Activated naive CD4-positive, alpha-beta T cell treated with anti-CD3 and anti-CD28 coated beads, Interleukin-2, amount 50 U/mL, for 72 hours (primary cell): ENCODE results near the gene CABP7. TPM values are rescaled to one million over a fixed set of nuclear protein-coding genes. Genes with fewer than 3 reads are reported as not detected.

ENCODE experiments used
- ATAC-seq, 2 donors: fragments of 150-1000 bp; cut with Tn5 transposase; 2 replicates each; pipeline ENCODE4 v1.10.0; 2021; ENCODE audit warnings: mild to moderate bottlenecking in 2 of 2, moderate library complexity in 2 of 2
- DNase-seq, 2 donors: peaks; one replicate each; pipeline ENCODE4 v3.0.0; 2021 to 2022; ENCODE audit warnings: low spot score in 2 of 2
- H3K27ac Mint-ChIP-seq, 2 donors: one replicate each; pipeline ENCODE4 v1.8.0; 2022; ENCODE audit warnings: mild to moderate bottlenecking in 2 of 2, mixed read lengths in 2 of 2
- H3K36me3 Mint-ChIP-seq, 2 donors: one replicate each; pipeline ENCODE4 v1.8.0; 2022; ENCODE audit warnings: mixed read lengths in 2 of 2
- H3K9me3 Mint-ChIP-seq, 2 donors: one replicate each; pipeline ENCODE4 v1.8.0; 2022; ENCODE audit warnings: mixed read lengths in 2 of 2
- total RNA-seq, 2 donors: library from RNA; stranded (reverse); gene quantifications; one replicate each; pipeline ENCODE4 v1.2.3, GENCODE V29; 2022

Gene CABP7
- total RNA-seq, result under 1 TPM in 1 of 2 donors, not detected in 1; 0.18 TPM

DNA sequence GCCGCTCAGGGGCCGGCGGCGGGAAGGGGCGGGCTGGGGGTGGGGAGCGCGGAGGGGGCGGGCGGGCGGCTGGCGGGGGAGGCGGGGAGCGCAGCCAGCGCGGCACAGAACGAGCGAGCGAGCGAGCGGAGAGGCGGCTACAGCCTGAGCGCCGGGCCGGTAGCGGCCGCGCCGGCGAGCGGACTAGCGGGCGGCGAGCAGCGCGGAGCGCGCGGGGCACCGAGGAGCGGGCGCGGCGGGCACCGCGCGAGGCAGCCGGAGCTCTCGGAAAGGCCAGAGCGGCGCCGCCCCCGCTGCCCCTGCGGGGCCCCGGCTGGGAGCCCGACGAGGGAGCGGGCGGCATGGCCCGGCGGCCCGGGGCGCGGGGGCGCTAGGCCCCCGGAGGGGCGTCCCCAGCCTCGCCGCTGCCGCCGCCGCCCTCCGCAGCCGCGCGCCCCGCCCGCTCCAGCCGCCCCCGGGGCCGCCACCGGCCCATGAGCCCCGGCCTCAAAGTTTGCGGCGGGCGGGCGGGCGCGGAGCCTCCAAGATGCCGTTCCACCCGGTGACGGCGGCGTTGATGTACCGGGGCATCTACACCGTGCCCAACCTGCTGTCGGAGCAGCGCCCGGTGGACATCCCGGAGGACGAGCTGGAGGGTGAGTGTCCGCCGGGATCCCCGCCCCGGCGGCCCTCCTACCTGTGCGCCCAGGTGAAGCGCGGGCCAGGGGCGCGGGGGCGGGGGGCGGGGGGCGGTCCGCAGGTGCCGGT is at the start of gene CABP7:
TSS of gene CABP7 (plus strand) at position 105 of the 747 bp plus-strand sequence. CDS start at position 527, 422 bp downstream.
- DNase-seq (no peak), ATAC-seq (peak; percentile 13 to 46)
- no peak within 1 kb of the TSS for H3K27ac Mint-ChIP-seq
- no peaks in the 10 kb centered on the region for H3K9me3 Mint-ChIP-seq
- H3K36me3 Mint-ChIP-seq, result no peaks in the 10 kb centered on the region

DNA sequence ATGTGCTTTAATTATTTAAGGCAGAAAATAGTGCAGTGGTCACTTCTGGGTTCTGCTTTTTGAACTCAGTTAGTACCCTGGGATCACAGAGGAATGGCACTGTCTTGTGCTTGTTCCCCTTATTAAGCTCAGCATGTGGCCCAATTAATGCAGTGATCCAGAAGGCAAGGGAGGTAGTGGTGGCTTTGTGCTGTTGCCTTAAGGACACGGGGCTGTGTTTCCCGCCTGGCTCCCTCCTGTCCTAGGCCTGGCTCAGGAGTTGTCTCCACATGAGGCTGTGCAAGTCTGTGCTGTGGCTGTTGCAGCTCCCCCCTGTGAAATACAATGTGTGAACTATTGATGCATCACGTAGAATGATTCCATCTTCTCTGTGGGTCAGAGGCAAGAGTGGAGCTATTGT is 49.2 kb upstream of the CABP7 start:
- Mint-ChIP-seq H3K27ac (no peak overlapping the region), H3K9me3 (no peaks in the 10 kb centered on the region), H3K36me3 (no peaks in the 10 kb centered on the region)
- ATAC-seq (no peak), DNase-seq (no peak)

DNA sequence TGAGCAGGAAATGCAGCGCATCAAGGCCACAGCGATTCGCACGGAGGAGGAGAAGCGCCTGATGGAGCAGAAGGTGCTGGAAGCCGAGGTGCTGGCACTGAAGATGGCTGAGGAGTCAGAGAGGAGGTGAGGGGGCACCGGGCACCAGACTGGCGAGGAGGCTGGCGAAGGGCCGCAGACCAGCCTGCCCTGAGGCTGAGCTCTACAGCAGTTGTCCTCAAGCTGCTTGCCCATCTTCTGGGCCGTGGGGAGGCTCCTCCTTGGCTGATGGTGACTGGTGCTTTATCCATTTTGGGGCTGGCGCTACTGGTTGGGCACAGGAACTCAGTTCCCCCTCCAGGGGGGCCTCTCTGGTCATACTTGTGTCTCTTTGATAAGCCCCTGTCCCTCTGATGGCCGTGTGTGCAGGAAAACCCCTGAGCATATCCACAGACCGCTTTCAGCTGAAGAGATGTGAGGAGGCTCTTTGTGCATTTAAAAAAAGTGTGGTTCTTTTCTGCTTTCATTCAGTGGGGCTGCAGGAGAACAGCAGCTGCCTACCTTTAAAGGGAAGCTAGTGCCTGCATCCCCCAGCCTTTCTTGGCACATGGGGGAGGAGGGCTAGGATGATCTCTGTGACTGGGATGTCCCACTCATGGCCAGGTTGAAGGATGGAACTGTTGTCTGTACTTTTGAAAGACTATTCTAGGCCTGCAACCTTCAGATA is 46.3 kb upstream of the CABP7 start:
- peaks cover 0 to 6% of the 10 kb centered on the region in 2 donors for H3K36me3 Mint-ChIP-seq
- DNase-seq (no peak), ATAC-seq (no peak)
- no peaks in the 10 kb centered on the region for H3K9me3 Mint-ChIP-seq
- H3K27ac Mint-ChIP-seq, result peak overlapping the region in 1 of 2 donors; percentile 51

DNA sequence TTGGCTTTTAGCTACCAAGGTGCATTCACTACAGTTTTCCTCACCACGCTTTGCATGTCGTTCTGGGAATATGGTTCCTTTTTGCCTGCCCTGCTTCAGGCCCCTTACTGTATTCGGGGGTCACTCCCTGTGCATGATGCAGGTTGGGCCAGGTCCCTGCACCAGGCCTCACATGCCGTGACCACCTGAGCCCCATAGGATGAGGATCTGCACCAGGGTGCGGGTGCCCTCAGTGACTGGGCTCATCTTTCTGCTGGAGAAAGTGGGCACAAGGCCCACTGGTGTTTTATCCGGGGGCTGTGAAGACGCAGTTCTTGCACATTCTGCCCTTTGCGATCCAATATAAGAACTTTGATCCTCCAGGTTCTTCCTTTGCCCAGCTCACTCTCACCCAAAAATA is 45.7 kb upstream of the CABP7 start:
- H3K27ac Mint-ChIP-seq, result peak overlapping the region in 1 of 2 donors; percentile 57

DNA sequence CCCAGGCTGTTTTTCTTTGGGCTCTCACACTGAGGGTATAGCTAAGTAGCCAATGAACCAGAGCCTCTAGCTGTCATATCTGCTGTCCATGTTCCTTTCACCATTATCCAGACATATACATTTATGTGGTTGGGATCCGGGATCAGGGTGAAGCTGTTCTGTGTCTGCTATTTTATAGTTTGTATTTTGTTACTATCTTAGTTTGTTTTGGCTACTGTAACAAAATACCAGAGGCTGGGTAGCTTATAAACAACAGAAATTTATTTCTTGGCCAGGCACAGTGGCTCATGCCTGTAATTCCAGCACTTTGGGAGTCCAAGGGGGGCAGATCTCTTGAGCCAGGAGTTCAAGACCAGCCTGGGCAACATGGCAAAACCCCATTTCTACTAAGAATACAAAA is 40.5 kb upstream of the CABP7 start:
- H3K9me3 Mint-ChIP-seq, result no peaks in the 10 kb centered on the region
- peaks cover 6 to 9% of the 10 kb centered on the region in 2 donors for H3K36me3 Mint-ChIP-seq
- peak overlapping the region in 1 of 2 donors; percentile 74 for H3K27ac Mint-ChIP-seq
- DNase-seq (no peak), ATAC-seq (no peak)

More for the DNA sequence above, 45.7 kb upstream of the CABP7 start:
- ATAC-seq, result no peak
- no peak for DNase-seq
- H3K9me3 Mint-ChIP-seq, result no peaks in the 10 kb centered on the region
- H3K36me3 Mint-ChIP-seq, result peaks cover 0 to 6% of the 10 kb centered on the region in 2 donors

DNA sequence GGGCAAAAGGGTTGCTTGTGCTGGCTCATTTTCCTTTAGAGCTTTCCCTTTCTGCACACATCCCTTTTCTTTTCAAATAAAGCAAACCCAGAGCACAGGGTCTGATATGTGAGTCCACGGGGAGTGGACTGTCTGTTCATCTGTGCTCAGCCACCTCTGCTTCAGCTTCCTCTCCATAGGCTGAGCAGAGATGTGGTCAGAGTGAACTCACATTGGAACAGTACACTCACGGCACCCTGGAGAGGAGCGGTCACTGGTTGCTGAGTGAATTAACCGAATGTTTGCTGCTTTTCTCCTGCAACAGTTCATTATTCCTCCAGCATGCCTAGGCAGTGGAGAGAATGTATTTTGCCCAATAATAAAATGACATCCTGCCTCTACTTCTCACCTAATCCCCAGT is 36.3 kb upstream of the CABP7 start:
- H3K27ac Mint-ChIP-seq, result no peak overlapping the region
- no peak for ATAC-seq
- peaks cover 5 to 9% of the 10 kb centered on the region in 2 donors for H3K36me3 Mint-ChIP-seq

DNA sequence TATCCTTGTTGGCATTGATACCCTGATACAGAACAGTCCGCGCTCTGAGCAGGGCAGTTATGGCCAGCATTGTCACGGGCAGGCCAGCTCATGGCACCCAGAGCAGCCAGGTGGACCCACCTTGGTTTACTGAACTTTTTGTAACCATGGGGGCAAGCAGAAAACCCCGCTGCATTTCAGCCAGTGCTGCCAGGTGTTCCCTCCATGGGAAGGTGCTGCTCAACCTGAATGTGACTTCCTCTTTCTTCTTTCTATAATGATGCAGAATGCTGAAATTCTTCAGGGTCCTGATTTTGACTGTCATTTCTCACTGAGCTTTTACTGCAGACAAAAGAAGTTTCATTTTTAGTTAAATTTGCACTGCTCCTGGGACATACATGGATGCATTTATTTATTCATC is 35.6 kb upstream of the CABP7 start:
- H3K36me3 Mint-ChIP-seq, result peaks cover 5 to 9% of the 10 kb centered on the region in 2 donors
- DNase-seq (no peak), ATAC-seq (no peak)

More for the DNA sequence above, 36.3 kb upstream of the CABP7 start:
- no peak for DNase-seq
- H3K9me3 Mint-ChIP-seq, result no peaks in the 10 kb centered on the region

DNA sequence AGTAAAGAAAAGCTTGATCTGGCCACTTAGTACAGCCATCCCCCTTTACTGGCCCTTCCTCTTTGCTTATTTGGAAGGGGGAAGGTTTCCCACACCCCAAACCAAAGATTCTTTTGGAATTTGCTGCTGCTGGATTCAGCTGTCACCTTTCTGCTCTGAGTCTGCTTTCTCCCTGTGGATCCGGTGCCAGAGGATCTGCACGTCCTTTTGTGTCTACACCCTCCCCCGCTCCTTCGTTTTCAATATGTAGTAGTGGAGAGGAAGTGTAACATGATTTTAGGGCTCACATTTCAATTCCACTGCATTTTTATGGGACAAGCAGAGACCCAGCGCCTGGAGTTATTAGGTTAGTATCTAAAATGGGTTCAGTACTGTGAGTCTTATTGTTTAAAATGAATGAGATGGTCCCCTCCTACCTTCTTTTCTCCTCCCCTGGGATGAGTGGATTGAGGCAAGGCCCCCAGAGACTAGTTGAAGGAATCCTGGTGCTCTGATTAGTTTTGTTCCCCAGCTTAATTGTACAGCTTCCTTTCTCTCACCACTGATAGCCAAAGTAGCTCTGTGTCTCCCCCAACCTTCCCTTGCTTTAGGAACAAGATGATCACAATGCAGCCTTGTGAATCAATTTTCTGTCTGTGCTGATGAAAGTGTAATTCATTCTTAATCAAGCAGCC is 30.5 kb upstream of the CABP7 start:
- no peak for DNase-seq
- ATAC-seq, result no peak
- Mint-ChIP-seq H3K9me3 (no peaks in the 10 kb centered on the region), H3K27ac (peak overlapping the region; percentile 72 to 81), H3K36me3 (peaks cover 0 to 5% of the 10 kb centered on the region in 2 donors)

More for the DNA sequence above, 35.6 kb upstream of the CABP7 start:
- H3K27ac Mint-ChIP-seq, result no peak overlapping the region
- H3K9me3 Mint-ChIP-seq, result no peaks in the 10 kb centered on the region

DNA sequence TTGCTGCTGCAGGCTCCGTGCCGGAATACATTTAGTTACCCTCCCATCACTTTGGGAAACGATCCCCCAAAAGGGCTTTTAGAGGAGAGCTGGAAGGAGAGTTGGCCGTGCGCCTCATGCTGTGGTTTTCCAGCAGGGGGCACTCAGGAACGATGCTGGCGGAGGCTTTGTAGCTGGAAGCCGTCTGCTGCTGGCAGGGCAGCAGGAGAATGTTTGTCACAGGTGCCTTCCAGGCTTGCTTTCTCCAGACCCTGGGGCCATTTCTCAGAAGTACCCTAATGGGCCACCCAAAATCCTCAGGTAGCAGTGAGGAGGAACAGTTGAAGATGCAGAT is 30.0 kb upstream of the CABP7 start:
- Mint-ChIP-seq H3K27ac (peak overlapping the region; percentile 57 to 81), H3K9me3 (no peaks in the 10 kb centered on the region), H3K36me3 (peaks cover 0 to 5% of the 10 kb centered on the region in 2 donors)
- DNase-seq, result peak in 1 of 2 donors; percentile 48
- ATAC-seq, result no peak

DNA sequence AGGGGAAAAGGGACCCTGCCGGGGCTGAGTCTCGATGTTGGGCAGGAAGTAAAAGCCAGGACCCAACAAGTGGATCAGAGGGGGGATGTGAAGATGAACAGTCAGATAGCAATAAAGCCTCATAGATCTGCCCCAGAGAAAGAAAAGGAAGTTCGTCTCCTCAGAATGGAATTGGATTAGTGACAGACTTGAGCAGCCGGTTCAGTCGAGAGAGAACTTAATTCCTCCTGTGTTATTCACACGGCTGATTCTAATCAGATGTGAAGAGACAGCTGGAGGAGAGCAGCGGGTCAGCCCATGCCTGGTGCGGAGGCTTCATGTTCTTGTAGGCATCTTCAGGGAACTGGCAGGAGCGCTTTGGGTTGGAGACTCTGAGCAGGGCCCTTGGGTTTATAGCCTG is 29.3 kb upstream of the CABP7 start:
- H3K27ac Mint-ChIP-seq, result peak overlapping the region; percentile 57 to 81
- DNase-seq (no peak), ATAC-seq (no peak)
- peaks cover 0 to 5% of the 10 kb centered on the region in 2 donors for H3K36me3 Mint-ChIP-seq
- no peaks in the 10 kb centered on the region for H3K9me3 Mint-ChIP-seq

DNA sequence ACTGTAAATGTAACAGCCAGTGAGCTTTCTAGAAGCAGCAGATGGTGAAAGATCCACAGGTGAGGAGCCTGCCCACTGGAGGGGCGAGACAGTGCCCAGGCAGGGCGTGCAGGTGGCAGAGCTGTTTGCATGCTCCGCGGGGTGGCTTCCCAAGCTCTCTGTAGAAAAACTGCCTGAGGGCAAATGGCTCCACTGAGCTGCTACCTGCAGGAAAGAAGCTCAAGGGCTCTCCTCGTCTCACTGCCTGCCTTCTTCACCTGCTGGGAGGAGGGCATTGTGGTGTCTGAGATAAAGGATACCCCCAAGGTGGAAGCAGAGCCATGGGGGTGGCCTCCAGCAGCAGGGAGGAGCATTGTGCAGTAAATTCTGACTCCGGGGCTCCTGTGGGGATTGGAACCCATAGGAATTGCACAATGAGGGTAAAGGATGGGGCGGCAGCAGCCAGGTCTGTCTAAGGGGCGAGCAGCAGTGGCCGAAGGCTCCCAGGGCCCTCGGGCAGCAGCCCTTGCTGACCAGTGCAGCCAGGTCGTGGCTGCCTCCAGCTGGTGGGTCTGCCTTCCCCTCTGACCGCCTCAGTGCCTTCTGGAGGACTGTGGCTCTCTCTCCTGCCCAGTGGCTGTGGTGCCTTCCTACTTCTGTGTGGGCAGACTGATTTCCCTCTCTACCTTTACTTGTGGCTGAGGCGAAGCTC is 28.0 kb upstream of the CABP7 start:
- ATAC-seq, result no peak
- no peak for DNase-seq
- no peak overlapping the region for H3K27ac Mint-ChIP-seq
- no peaks in the 10 kb centered on the region for H3K9me3 Mint-ChIP-seq
- peaks cover 0 to 3% of the 10 kb centered on the region in 2 donors for H3K36me3 Mint-ChIP-seq

DNA sequence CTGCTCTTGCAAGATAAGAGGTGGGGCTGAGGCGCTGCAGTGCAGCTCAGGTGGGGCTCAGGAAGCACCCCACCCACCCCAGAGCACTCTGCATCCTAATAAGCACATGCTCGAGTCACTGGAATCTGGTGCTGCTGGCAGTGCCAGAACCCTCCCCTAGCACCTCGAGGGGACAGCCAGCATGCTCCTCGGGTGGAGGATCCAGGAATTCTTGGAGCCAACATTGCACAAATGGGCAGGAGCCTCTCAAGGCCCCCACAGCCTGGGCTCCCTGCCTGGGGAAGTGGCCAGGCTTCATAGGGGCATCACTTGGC is 27.5 kb upstream of the CABP7 start:
- DNase-seq (no peak), ATAC-seq (no peak)
- H3K36me3 Mint-ChIP-seq, result no peaks in the 10 kb centered on the region
- no peaks in the 10 kb centered on the region for H3K9me3 Mint-ChIP-seq
- no peak overlapping the region for H3K27ac Mint-ChIP-seq

DNA sequence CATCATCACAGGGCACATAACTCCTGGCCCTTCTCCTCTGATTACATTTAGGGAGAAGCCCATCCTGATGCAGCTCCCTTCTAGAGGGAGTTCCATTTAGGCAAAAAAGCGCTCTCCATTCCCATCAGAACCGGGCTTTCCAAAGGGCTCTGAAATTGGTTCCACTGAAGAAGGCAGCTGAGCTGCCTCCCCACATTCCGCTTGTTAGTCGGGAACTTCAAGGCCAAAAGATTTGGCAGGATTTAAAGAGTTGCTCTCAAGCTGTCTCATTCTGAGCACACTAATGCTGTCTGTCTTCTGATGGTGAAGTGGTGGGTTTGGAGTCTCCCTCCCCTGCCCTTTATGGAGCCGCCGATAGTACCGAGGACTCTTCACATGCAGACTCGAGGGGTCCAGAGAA is 26.6 kb upstream of the CABP7 start:
- Mint-ChIP-seq H3K27ac (peak overlapping the region in 1 of 2 donors; percentile 72), H3K9me3 (no peaks in the 10 kb centered on the region), H3K36me3 (no peaks in the 10 kb centered on the region)
- ATAC-seq, result no peak
- no peak for DNase-seq

DNA sequence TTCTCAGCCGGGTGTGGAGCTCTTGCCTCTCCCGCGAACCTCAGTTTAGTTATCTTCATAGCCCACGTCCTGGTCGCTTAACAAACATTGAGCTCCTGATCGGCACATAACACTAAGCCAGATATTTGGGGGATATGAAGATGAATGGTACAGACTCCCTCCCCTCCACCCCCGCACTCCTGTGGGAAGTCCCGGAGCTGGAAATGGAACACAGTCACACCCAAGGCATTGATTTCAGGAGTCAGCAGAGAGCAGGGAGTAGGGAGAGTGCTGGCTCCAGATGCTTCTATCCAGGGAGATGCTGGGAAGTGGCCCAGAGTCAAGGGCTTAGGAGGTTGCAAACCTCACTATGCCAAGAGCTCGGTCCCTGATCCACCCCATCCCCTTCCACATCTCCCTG is 26.1 kb upstream of the CABP7 start:
- DNase-seq (no peak), ATAC-seq (no peak)
- H3K27ac Mint-ChIP-seq, result peak overlapping the region in 1 of 2 donors; percentile 72
- H3K9me3 Mint-ChIP-seq, result no peaks in the 10 kb centered on the region
- no peaks in the 10 kb centered on the region for H3K36me3 Mint-ChIP-seq

DNA sequence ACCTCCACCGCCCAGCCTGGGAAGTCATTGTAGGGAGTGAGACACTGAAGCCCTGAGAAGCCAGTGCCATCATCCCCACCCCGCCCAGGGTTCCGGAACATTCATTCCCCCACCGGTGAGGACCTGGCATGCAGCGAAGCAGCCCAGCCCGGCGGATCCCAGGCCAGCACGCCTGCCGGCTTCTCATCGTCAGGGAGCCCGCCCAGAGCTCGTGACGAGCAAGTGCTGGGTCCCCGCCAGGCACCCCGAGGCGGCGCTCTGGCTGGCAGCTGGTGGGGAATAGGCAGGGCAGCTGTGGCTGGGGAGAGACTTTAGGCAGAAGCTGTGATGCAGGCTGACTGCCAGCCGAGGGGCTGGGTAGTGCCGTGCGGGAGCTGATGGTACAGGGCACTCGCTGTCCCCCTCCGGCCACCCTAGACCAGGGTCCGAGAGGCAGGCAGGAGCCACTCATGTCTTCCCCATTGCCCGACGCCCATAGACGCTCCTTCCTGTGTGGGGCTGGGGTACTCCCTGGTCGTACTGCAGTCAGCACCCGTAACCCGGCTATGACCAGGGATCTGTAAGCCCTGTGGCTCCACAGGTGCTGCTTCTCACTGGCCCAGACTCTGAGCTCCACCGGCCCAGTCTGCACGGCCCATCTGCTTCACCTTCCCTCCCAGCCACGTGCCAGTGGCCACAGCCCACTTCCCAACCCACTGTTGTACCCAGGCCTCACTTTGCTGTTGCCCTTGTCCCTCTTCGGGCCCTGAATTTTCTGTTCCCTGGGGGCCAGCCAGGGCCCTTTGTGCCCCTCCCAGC is 24.5 kb upstream of the CABP7 start:
- ATAC-seq (no peak), DNase-seq (no peak)
- peak overlapping the region; percentile 9 to 48 for H3K27ac Mint-ChIP-seq
- H3K36me3 Mint-ChIP-seq, result no peaks in the 10 kb centered on the region
- no peaks in the 10 kb centered on the region for H3K9me3 Mint-ChIP-seq

DNA sequence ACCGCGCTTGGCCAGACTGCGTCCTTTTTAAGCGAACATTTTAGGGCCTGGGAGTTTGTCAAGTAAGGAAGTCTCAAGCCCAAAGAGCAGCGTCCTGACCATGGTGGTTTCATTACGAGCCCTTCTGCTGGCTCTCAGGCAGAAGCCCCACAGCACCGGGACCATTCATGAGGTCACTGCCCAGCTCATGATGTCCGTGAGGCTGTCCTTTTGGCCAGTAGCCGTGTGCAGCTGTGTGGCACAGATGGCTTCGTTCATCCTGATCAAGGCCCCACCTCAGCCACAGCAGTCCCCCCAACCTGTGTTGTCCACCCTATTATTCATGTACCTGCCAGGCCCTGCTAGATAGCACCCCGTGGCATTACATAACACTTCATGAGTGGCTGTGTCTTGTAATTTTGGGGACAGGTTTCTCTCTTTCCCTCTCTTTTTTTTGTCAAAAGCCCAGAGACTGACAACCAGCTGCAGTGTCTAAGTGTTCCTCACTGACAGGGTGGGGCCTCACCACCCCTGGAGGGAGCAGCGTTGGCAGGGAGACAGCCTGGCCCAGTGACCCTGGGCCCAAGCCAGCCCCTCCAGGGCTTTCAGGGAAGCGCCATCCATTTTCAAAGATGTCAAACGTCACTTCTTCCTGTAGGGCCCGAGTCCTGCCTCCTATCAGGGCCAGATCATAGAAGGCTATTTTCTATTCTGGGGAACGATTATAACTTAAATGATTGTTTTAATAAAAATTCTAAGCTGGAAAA is 21.8 kb upstream of the CABP7 start:
- Mint-ChIP-seq H3K36me3 (no peaks in the 10 kb centered on the region), H3K9me3 (no peaks in the 10 kb centered on the region), H3K27ac (no peak overlapping the region)
- DNase-seq, result no peak
- ATAC-seq, result no peak
